Measurements from ENCODE around the gene EP400.

EP400 gene

GRCh38 chr12:132004946-132005345, 55.2 kb downstream of the EP400 start:
- H3K27ac ChIP-seq, result no peak overlapping the region
- TF ChIP-seq, protein P1, sequence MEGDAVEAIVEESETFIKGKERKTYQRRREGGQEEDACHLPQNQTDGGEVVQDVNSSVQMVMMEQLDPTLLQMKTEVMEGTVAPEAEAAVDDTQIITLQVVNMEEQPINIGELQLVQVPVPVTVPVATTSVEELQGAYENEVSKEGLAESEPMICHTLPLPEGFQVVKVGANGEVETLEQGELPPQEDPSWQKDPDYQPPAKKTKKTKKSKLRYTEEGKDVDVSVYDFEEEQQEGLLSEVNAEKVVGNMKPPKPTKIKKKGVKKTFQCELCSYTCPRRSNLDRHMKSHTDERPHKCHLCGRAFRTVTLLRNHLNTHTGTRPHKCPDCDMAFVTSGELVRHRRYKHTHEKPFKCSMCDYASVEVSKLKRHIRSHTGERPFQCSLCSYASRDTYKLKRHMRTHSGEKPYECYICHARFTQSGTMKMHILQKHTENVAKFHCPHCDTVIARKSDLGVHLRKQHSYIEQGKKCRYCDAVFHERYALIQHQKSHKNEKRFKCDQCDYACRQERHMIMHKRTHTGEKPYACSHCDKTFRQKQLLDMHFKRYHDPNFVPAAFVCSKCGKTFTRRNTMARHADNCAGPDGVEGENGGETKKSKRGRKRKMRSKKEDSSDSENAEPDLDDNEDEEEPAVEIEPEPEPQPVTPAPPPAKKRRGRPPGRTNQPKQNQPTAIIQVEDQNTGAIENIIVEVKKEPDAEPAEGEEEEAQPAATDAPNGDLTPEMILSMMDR (conservative IDR thresholded peaks at IDR 0.05), result no peak
- no peak for TF ChIP-seq ZFX (IDR thresholded peaks at IDR 0.05)

- no peak overlapping the region for H3K27ac ChIP-seq
- TF ChIP-seq, protein P1 (conservative IDR thresholded peaks at IDR 0.05), result no peak
- no peak for TF ChIP-seq ZFX (IDR thresholded peaks at IDR 0.05)
These were observed 56.4 kb downstream of the EP400 start for GRCh38 chr12:132006056-132006680.

- TF ChIP-seq, protein P1 (conservative IDR thresholded peaks at IDR 0.05), result no peak
- no peak overlapping the region for H3K27ac ChIP-seq
These were observed 57.3 kb downstream of the EP400 start for GRCh38 chr12:132007041-132007440.

GRCh38 chr12:132009336-132009859, 59.7 kb downstream of the EP400 start:
- TF ChIP-seq, protein P1 (conservative IDR thresholded peaks at IDR 0.05), result no peak
- no peak for TF ChIP-seq ZFX (IDR thresholded peaks at IDR 0.05)

GRCh38 chr12:132012919-132013568, 63.3 kb downstream of the EP400 start:
- no peak overlapping the region for H3K27ac ChIP-seq
- TF ChIP-seq ZFX (IDR thresholded peaks at IDR 0.05), result no peak
- TF ChIP-seq, protein P1 (conservative IDR thresholded peaks at IDR 0.05), result no peak

More at GRCh38 chr12:132009336-132009859, 59.7 kb downstream of the EP400 start:
- no peak overlapping the region for H3K27ac ChIP-seq

GRCh38 chr12:132014092-132014914, 64.6 kb downstream of the EP400 start:
- H3K27ac ChIP-seq, result no peak overlapping the region
- TF ChIP-seq, protein P1 (conservative IDR thresholded peaks at IDR 0.05), result no peak
- TF ChIP-seq ZFX (IDR thresholded peaks at IDR 0.05), result no peak

GRCh38 chr12:132014915-132015280, 65.2 kb downstream of the EP400 start:
- no peak overlapping the region for H3K27ac ChIP-seq
- TF ChIP-seq ZFX (IDR thresholded peaks at IDR 0.05), result no peak
- TF ChIP-seq, protein P1 (conservative IDR thresholded peaks at IDR 0.05), result no peak
